Calu3 (cell line): ENCODE measurements around the gene NEURL1. TPM values are rescaled to one million over a fixed set of nuclear protein-coding genes. Genes with fewer than 3 reads are reported as not detected.

Source experiments
- BruUV-seq: library from RNA; stranded (reverse); fragments of 400-500 nt; replicated peaks from 2 replicates; lab custom pipeline; 2021; lab: Mats Ljungman, UMichigan
- CTCF ChIA-PET: fragments of 300-600 bp; sonication (Branson Sonifier 250); formaldehyde crosslinking; loops from one replicate; lab custom pipeline; 2022; ENCODE audit warnings: antibody characterized with exemption; lab: Charles Lee
- DNase-seq: peaks from one replicate; pipeline ENCODE4 v3.0.0; 2022
- H3K27ac Mint-ChIP-seq: one replicate; pipeline ENCODE4 v1.8.0; 2022; ENCODE audit warnings: mixed read lengths; ENCODE audit not compliant: unreplicated experiment
- H3K27me3 Mint-ChIP-seq: one replicate; pipeline ENCODE4 v1.8.0; 2022; ENCODE audit warnings: mixed read lengths; ENCODE audit not compliant: unreplicated experiment
- H3K36me3 Mint-ChIP-seq: one replicate; pipeline ENCODE4 v1.8.0; 2022; ENCODE audit warnings: mild to moderate bottlenecking, moderate library complexity, mixed read lengths; ENCODE audit not compliant: insufficient read depth, unreplicated experiment
- H3K4me1 Mint-ChIP-seq: one replicate; pipeline ENCODE4 v1.8.0; 2022; ENCODE audit warnings: mild to moderate bottlenecking, low read depth, mixed read lengths; ENCODE audit not compliant: unreplicated experiment
- H3K4me3 Mint-ChIP-seq: one replicate; pipeline ENCODE4 v1.8.0; 2022; ENCODE audit warnings: mild to moderate bottlenecking, low read depth, moderate library complexity, mixed read lengths; ENCODE audit not compliant: unreplicated experiment
- H3K9me3 Mint-ChIP-seq: one replicate; pipeline ENCODE4 v1.8.0; 2022; ENCODE audit warnings: low read depth, mixed read lengths; ENCODE audit not compliant: unreplicated experiment
- CTCF ChIP-seq: fragments of 200-600 bp; IDR thresholded peaks from one replicate; pipeline ENCODE4 v1.8.0; 2022; ENCODE audit warnings: antibody characterized with exemption; ENCODE audit not compliant: unreplicated experiment
- intact Hi-C: fragments of 100-400 bp; cut with micrococcal nuclease; formaldehyde crosslinking; loops from one replicate; pipeline ENCODE4 v1.10.0; 2022; ENCODE audit not compliant: unreplicated experiment
- total RNA-seq: library from RNA; stranded (reverse); gene quantifications from 2 replicates; pipeline ENCODE4 v1.2.3, GENCODE V29; 2022

Gene NEURL1
- total RNA-seq, 1 experiment from 2014 or later = not detected

DNA sequence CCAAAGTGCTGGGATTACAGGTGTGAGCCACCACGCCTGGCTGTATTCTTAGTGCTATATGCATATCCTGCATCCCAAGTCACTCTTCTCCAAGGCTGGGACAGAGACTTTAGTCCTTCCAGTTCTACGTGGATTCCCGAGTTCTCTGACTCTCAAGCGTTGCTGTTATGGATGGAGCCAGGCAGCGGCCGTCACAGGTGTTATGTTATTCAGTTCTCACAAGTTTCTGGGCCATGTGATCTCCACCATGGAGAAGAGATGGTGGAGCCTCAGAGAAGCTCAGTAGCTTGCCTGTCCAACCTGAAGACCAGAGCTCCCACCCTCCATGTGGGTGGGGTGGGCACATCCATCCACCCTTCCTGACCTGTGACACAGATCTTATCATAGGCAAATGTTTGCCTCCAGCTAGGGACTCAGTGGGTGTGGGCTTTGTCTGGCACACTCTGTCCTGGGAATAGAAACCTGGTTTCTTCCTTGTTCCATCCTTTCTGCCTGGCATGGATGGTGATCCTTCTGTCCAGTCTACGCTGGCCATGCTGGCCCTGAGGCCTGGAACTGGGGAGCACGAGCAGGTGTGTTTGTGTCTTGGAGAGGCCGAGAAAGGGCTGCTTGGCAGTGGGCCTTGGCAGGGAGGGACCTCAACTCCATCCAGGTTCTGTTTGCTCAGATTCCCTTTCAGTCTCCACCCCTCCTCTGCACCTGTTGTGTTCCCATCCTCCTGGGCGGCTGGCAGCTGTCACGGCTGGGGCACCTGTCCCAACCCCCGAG is 55.3 kb downstream of the NEURL1 start:
- intact Hi-C loops = no loop called here
- no peak for DNase-seq
- no TSS peak for BruUV-seq
- peaks cover 46% of the 10 kb centered on the region for H3K27me3 Mint-ChIP-seq
- no peak for TF ChIP-seq CTCF
- no peak overlapping the region for H3K4me3 Mint-ChIP-seq
- no peaks in the 10 kb centered on the region for H3K36me3 Mint-ChIP-seq
- no peaks in the 10 kb centered on the region for H3K9me3 Mint-ChIP-seq
- CTCF ChIA-PET = no interaction called here
- H3K27ac Mint-ChIP-seq = no peak overlapping the region
- H3K4me1 Mint-ChIP-seq = no peaks in the 10 kb centered on the region

DNA sequence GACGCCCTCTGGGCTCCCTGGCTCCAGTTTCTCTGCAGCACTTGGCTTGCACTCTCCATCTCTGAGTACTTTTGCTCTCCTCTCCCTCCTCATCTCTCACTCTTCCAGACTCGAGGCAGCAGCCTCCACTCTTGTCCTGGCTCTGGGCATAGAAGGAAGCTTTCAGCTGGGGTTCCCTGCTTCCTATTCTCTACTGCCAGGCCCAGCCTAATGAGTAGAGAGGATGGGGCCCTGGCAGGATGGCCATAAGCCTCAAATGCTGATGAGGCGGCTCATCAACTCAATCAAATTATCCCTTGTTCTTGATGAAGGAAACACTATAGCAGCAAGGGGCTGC is 55.8 kb downstream of the NEURL1 start:
- intact Hi-C loops = no loop called here
- no peaks in the 10 kb centered on the region for H3K36me3 Mint-ChIP-seq
- BruUV-seq = no TSS peak
- TF ChIP-seq CTCF = no peak
- no peak overlapping the region for H3K4me3 Mint-ChIP-seq
- no peak for DNase-seq
- H3K27me3 Mint-ChIP-seq = peaks cover 46% of the 10 kb centered on the region
- no peak overlapping the region for H3K27ac Mint-ChIP-seq
- no peaks in the 10 kb centered on the region for H3K9me3 Mint-ChIP-seq
- no peaks in the 10 kb centered on the region for H3K4me1 Mint-ChIP-seq
- CTCF ChIA-PET = no interaction called here

- H3K36me3 Mint-ChIP-seq = no peaks in the 10 kb centered on the region
- BruUV-seq = no TSS peak
- no peak overlapping the region for H3K27ac Mint-ChIP-seq
- no peak for DNase-seq
- TF ChIP-seq CTCF = no peak
- H3K4me3 Mint-ChIP-seq = no peak overlapping the region
- peaks cover 53% of the 10 kb centered on the region for H3K27me3 Mint-ChIP-seq
- H3K9me3 Mint-ChIP-seq = no peaks in the 10 kb centered on the region
- CTCF ChIA-PET = no interaction called here
- intact Hi-C loops = no loop called here
- H3K4me1 Mint-ChIP-seq = no peaks in the 10 kb centered on the region
These were observed 56.7 kb downstream of the NEURL1 start for GRCh38 chr10:103550229-103550628.

- Mint-ChIP-seq H3K27ac (no peak overlapping the region), H3K9me3 (no peaks in the 10 kb centered on the region), H3K36me3 (no peaks in the 10 kb centered on the region), H3K27me3 (peaks cover 65% of the 10 kb centered on the region), H3K4me1 (no peaks in the 10 kb centered on the region), H3K4me3 (no peak overlapping the region)
- CTCF ChIA-PET = no interaction called here
- DNase-seq = no peak
- intact Hi-C loops = no loop called here
- BruUV-seq = no TSS peak
- TF ChIP-seq CTCF = no peak
These were observed 58.4 kb downstream of the NEURL1 start for GRCh38 chr10:103551619-103552602.
